KMS-11 (cell line): ENCODE measurements around the gene CHKB.

Experiments used
- H2AFZ ChIP-seq: fragments of 200-600 bp; sonication (generic); 2 replicates; pipeline ENCODE4 v1.6.1; 2016; ENCODE audit warnings: antibody characterized with exemption, mixed run types, low read depth
- H3K27ac ChIP-seq: fragments of 200-600 bp; sonication (generic); 2 replicates; pipeline ENCODE4 v1.6.1; 2016; ENCODE audit warnings: mild to moderate bottlenecking, mixed run types
- H3K27me3 ChIP-seq: fragments of 200-600 bp; sonication (generic); 2 replicates; pipeline ENCODE4 v1.6.1; 2017; ENCODE audit warnings: mild to moderate bottlenecking, low read depth, mixed run types, moderate library complexity; ENCODE audit not compliant: insufficient read depth
- H3K36me3 ChIP-seq: fragments of 200-600 bp; sonication (generic); 2 replicates; pipeline ENCODE4 v1.6.1; 2017; ENCODE audit warnings: mild to moderate bottlenecking, mixed run types; ENCODE audit not compliant: insufficient read depth
- H3K4me1 ChIP-seq: fragments of 200-600 bp; sonication (generic); 2 replicates; pipeline ENCODE4 v1.6.1; 2016; ENCODE audit warnings: mild to moderate bottlenecking, low read depth, mixed run types; ENCODE audit not compliant: poor library complexity, severe bottlenecking
- H3K4me2 ChIP-seq: fragments of 200-600 bp; sonication (generic); 2 replicates; pipeline ENCODE4 v1.7.0; 2016; ENCODE audit warnings: mild to moderate bottlenecking, mixed run types
- H3K4me3 ChIP-seq: fragments of 200-600 bp; sonication (generic); IDR thresholded peaks from 2 replicates; pipeline ENCODE4 v1.6.1; 2017; ENCODE audit warnings: low read depth, low read length, mixed read lengths; ENCODE audit not compliant: insufficient read depth
- H3K79me2 ChIP-seq: fragments of 200-600 bp; sonication (generic); 2 replicates; pipeline ENCODE4 v1.6.1; 2016; ENCODE audit warnings: low read depth, mixed run types; ENCODE audit not compliant: insufficient read depth
- H3K9ac ChIP-seq: fragments of 200-600 bp; sonication (generic); 2 replicates; pipeline ENCODE4 v1.6.1; 2016; ENCODE audit warnings: mild to moderate bottlenecking, mixed run types
- H4K20me1 ChIP-seq: fragments of 200-600 bp; sonication (generic); 2 replicates; pipeline ENCODE4 v1.6.1; 2016; ENCODE audit warnings: mild to moderate bottlenecking, mixed run types; ENCODE audit not compliant: insufficient read depth
- TF ChIP-seq, protein P1 (sequence below): fragments of 200-600 bp; sonication (generic); conservative IDR thresholded peaks from 2 replicates; pipeline ENCODE4 v1.6.1; 2017; ENCODE audit warnings: low read depth, mild to moderate bottlenecking, antibody characterized with exemption, low read length, moderate library complexity, mixed read lengths

The CHKB gene

DNA sequence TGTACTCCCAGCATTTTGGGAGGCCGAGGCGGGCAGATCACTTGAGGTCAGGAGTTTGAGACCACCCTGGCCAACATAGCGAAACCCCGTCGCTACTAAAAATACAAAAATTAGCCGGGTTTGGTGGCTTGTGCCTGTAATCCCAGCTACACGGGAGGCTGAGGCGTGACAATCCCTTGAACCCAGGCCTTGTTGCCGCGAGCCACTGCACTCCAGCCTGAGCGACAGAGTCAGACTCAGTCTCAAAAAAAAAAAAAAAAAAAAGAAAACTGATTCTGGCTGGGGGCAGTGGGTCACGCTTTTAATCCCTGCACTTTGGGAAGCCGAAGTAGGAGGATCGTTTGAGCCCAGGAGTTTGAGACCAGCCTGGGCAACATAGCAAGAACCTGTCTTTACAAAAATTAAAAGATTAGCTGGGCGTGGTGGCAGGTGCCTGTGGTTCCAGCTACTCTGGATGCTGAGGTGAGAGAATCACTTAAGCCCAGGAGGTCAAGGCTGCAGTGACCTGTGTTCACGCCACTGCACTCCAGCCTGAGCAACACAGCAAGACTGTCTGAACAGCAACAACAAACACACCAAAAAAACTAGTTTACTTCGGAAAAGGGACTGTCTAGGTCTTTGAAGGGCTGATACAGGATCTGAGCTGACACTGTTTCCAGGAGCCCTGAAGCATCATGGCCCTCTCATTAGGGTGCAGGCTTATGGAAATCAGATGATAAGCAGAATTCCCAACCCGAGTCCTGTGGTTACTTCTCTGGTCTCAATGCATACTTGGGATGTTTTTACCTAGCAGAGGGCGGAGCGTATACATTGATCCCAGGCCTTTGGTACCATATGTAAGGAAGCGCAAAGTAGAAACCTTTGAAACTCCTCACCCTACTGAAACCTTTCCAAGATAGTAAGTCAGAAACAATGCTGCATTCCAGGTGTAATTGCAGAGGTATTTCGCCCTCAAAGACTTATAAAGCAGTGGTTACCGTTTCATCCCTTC is 1.8 kb upstream of the CHKB start:
- Histone ChIP-seq H3K79me2 (no peaks in the 10 kb centered on the region), H3K4me1 (peaks cover 4% of the 10 kb centered on the region), H3K27me3 (no peaks in the 10 kb centered on the region), H3K27ac (no peak overlapping the region), H3K4me3 (no peak overlapping the region), H3K4me2 (no peak overlapping the region), H2AFZ (no peak overlapping the region), H3K36me3 (no peaks in the 10 kb centered on the region), H3K9ac (no peak overlapping the region), H4K20me1 (no peaks in the 10 kb centered on the region)
- TF ChIP-seq, protein P1, sequence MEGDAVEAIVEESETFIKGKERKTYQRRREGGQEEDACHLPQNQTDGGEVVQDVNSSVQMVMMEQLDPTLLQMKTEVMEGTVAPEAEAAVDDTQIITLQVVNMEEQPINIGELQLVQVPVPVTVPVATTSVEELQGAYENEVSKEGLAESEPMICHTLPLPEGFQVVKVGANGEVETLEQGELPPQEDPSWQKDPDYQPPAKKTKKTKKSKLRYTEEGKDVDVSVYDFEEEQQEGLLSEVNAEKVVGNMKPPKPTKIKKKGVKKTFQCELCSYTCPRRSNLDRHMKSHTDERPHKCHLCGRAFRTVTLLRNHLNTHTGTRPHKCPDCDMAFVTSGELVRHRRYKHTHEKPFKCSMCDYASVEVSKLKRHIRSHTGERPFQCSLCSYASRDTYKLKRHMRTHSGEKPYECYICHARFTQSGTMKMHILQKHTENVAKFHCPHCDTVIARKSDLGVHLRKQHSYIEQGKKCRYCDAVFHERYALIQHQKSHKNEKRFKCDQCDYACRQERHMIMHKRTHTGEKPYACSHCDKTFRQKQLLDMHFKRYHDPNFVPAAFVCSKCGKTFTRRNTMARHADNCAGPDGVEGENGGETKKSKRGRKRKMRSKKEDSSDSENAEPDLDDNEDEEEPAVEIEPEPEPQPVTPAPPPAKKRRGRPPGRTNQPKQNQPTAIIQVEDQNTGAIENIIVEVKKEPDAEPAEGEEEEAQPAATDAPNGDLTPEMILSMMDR: no peak

DNA sequence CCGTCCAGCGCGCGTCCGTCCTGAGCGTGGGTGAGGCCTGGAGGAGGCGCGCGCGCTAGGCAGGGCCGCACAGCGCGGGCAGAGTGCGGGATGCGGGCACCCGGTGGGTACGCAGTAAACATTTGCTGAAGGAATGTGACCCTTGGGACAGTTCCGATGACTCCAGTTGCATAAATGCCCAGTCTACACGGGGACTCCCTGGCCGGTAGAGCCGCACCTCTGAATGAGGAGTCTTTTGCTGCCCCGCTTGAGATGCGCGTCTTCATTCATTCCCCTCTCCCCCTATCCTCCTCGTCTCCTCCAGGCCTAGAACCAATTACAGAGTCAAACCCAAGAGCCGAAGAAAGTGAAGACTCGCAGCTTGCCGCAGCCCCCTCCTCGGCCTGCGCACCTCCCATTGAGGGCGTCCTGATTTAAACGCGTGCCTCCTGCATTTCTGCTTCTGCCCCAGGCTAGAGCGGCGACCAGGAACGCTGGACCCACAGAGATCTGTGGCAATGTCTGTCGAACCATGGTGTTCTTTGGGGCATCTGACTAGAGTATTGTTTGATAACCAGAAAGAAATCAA is 729 bp upstream of the CHKB start:
- no peak overlapping the region for H3K27ac ChIP-seq
- peaks cover 4% of the 10 kb centered on the region for H3K4me1 ChIP-seq
- peak overlapping the region; percentile 48; the same call in 1 of the 2 replicates for H3K4me2 ChIP-seq
- TF ChIP-seq, protein P1: no peak
- peak overlapping the region; percentile 25; the same call in 1 of the 2 replicates for H3K9ac ChIP-seq
- no peaks in the 10 kb centered on the region for H4K20me1 ChIP-seq
- H3K4me3 ChIP-seq: no peak overlapping the region
- no peaks in the 10 kb centered on the region for H3K27me3 ChIP-seq
- H3K36me3 ChIP-seq: no peaks in the 10 kb centered on the region
- no peaks in the 10 kb centered on the region for H3K79me2 ChIP-seq
- H2AFZ ChIP-seq: peak overlapping the region; percentile 49; the same call in 1 of the 2 replicates

- Histone ChIP-seq H3K4me2 (peak overlapping the region; percentile 57; the same call in 1 of the 2 replicates), H3K9ac (peak overlapping the region; percentile 80), H3K4me3 (peak overlapping the region; percentile 27), H3K27me3 (no peaks in the 10 kb centered on the region), H3K36me3 (no peaks in the 10 kb centered on the region), H3K27ac (peak overlapping the region; percentile 64), H3K79me2 (no peaks in the 10 kb centered on the region), H3K4me1 (peaks cover 4% of the 10 kb centered on the region), H4K20me1 (no peaks in the 10 kb centered on the region), H2AFZ (peak overlapping the region; percentile 71)
- TF ChIP-seq, protein P1: no peak
Measured at GRCh38 chr22:50581950-50582492, 628 bp downstream of the CHKB start.

GRCh38 chr22:50581031-50581949 is 1.4 kb downstream of the CHKB start:
- Histone ChIP-seq H3K79me2 (no peaks in the 10 kb centered on the region), H2AFZ (no peak overlapping the region), H3K27ac (no peak overlapping the region), H3K27me3 (no peaks in the 10 kb centered on the region), H3K36me3 (no peaks in the 10 kb centered on the region), H4K20me1 (no peaks in the 10 kb centered on the region), H3K4me2 (peak overlapping the region; percentile 57; the same call in 1 of the 2 replicates), H3K9ac (peak overlapping the region; percentile 80; the same call in 1 of the 2 replicates), H3K4me1 (peaks cover 4% of the 10 kb centered on the region), H3K4me3 (peak overlapping the region; percentile 27)
- TF ChIP-seq, protein P1: no peak
